Neural cell (in vitro differentiated cells): ENCODE measurements around the gene ZDHHC12. TPM values are rescaled to one million over a fixed set of nuclear protein-coding genes. Genes with fewer than 3 reads are reported as not detected.

ENCODE experiments used
- H2AFZ ChIP-seq: fragments of 200-600, 300-800 bp; sonication (generic), shearing (Covaris generic); 2 replicates; pipeline ENCODE4 v1.6.0; 2014; ENCODE audit warnings: low read depth, mild to moderate bottlenecking, antibody characterized with exemption, low read length, moderate library complexity
- H3F3A ChIP-seq: fragments of 200-600 bp; shearing (Covaris generic); 2 replicates; pipeline ENCODE4 v1.6.1; 2016; ENCODE audit warnings: mild to moderate bottlenecking, moderate library complexity, mixed read lengths, antibody characterized with exemption, low read length; ENCODE audit not compliant: insufficient read depth, poor library complexity, severe bottlenecking
- H3K27ac ChIP-seq: fragments of 200-600, 300-800 bp; sonication (generic), shearing (Covaris generic); 2 replicates; pipeline ENCODE4 v1.5.1; 2014; ENCODE audit warnings: mild to moderate bottlenecking, low read length, moderate library complexity
- H3K27me3 ChIP-seq: fragments of 300-800, 200-600 bp; sonication (generic), shearing (Covaris generic); 2 replicates; pipeline ENCODE4 v1.6.0; 2014; ENCODE audit warnings: mild to moderate bottlenecking, low read depth, low read length, moderate library complexity; ENCODE audit not compliant: insufficient read depth
- H3K36me3 ChIP-seq: fragments of 300-800, 200-600 bp; sonication (generic), shearing (Covaris generic); 2 replicates; pipeline ENCODE4 v1.5.1; 2014; ENCODE audit warnings: mild to moderate bottlenecking, antibody characterized with exemption, low read length, moderate library complexity; ENCODE audit not compliant: insufficient read depth
- H3K4me2 ChIP-seq: fragments of 300-800, 200-600 bp; sonication (generic), shearing (Covaris generic); 2 replicates; pipeline ENCODE4 v1.6.0; 2014; ENCODE audit warnings: mild to moderate bottlenecking, low read length
- H3K4me3 ChIP-seq: fragments of 300-800, 200-600 bp; sonication (generic), shearing (Covaris generic); 2 replicates; pipeline ENCODE4 v1.5.1; 2014; ENCODE audit warnings: mild to moderate bottlenecking, low read length, moderate library complexity
- H3K79me2 ChIP-seq: fragments of 200-600 bp; shearing (Covaris generic); replicated peaks from 2 replicates; pipeline ENCODE4 v1.6.0; 2014; ENCODE audit warnings: mild to moderate bottlenecking, low read length, moderate library complexity; ENCODE audit not compliant: insufficient read depth
- H3K9ac ChIP-seq: fragments of 300-800, 200-600 bp; sonication (generic), shearing (Covaris generic); 2 replicates; pipeline ENCODE4 v1.6.1; 2016; ENCODE audit warnings: mild to moderate bottlenecking, low read length, mixed read lengths
- H3K9me2 ChIP-seq: fragments of 200-600 bp; shearing (Covaris generic); 2 replicates; pipeline ENCODE4 v1.6.1; 2016; ENCODE audit warnings: mild to moderate bottlenecking, low read length, mixed read lengths; ENCODE audit not compliant: insufficient read depth
- H3K9me3 ChIP-seq: fragments of 200-600, 300-800 bp; sonication (generic), shearing (Covaris generic); 2 replicates; pipeline ENCODE4 v1.6.1; 2016; ENCODE audit warnings: mild to moderate bottlenecking, mixed run types, low read length, moderate library complexity, mixed read lengths
- H4K20me1 ChIP-seq: fragments of 200-600 bp; shearing (Covaris generic); 2 replicates; pipeline ENCODE4 v1.6.1; 2016; ENCODE audit warnings: mild to moderate bottlenecking, mixed run types; ENCODE audit not compliant: insufficient read depth
- CTCF ChIP-seq: fragments of 450-650 bp; IDR thresholded peaks from 2 replicates; pipeline ENCODE4 v1.5.1; 2014; ENCODE audit warnings: antibody characterized with exemption, mild to moderate bottlenecking, moderate library complexity; ENCODE audit not compliant: poor library complexity, severe bottlenecking
- EP300 ChIP-seq: fragments of 450-650 bp; conservative IDR thresholded peaks from 2 replicates; pipeline ENCODE4 v1.6.1; 2014; ENCODE audit warnings: antibody characterized with exemption, mild to moderate bottlenecking, moderate library complexity; ENCODE audit not compliant: poor library complexity, severe bottlenecking
- MXI1 ChIP-seq: fragments of 450-650 bp; conservative IDR thresholded peaks from 2 replicates; pipeline ENCODE4 v1.6.1; 2014; ENCODE audit warnings: antibody characterized with exemption, mild to moderate bottlenecking; ENCODE audit not compliant: poor library complexity, severe bottlenecking
- POLR2AphosphoS5 ChIP-seq: IDR thresholded peaks from 2 replicates; pipeline ENCODE4 v1.6.1; 2012
- REST ChIP-seq: IDR thresholded peaks from 2 replicates; pipeline ENCODE4 v1.6.1; 2012; ENCODE audit warnings: borderline replicate concordance
- SMC3 ChIP-seq: fragments of 450-650 bp; conservative IDR thresholded peaks from 2 replicates; pipeline ENCODE4 v1.6.1; 2014; ENCODE audit warnings: antibody characterized with exemption, mild to moderate bottlenecking, moderate library complexity; ENCODE audit not compliant: poor library complexity
- TAF1 ChIP-seq: IDR thresholded peaks from 2 replicates; pipeline ENCODE4 v1.6.1; 2012; ENCODE audit warnings: low read depth
- polyA plus RNA-seq: library from polyadenylated mRNA; depleted of rRNA; stranded (reverse); fragments of >200 nt; gene quantifications from 2 replicates; pipeline ENCODE4 v1.2.3, GENCODE V29; 2014

ZDHHC12 gene
- polyA plus RNA-seq, 1 donor from 2014 or later, result 0.09 TPM

- no peaks in the 10 kb centered on the region for H4K20me1 ChIP-seq
- H3K9me3 ChIP-seq, result no peaks in the 10 kb centered on the region
- H3K27ac ChIP-seq, result no peak overlapping the region
- H3F3A ChIP-seq, result no peaks in the 10 kb centered on the region
- TF ChIP-seq SMC3, result no peak
- TF ChIP-seq REST, result no peak
- TF ChIP-seq CTCF, result no peak
- no peak for TF ChIP-seq EP300
- TF ChIP-seq POLR2AphosphoS5, result no peak
- no peak for TF ChIP-seq TAF1
- H3K9me2 ChIP-seq, result no peaks in the 10 kb centered on the region
- no peak overlapping the region for H3K9ac ChIP-seq
- no peak overlapping the region for H2AFZ ChIP-seq
- H3K79me2 ChIP-seq, result no peaks in the 10 kb centered on the region
- H3K4me2 ChIP-seq, result no peak overlapping the region
- no peaks in the 10 kb centered on the region for H3K27me3 ChIP-seq
- H3K36me3 ChIP-seq, result no peaks in the 10 kb centered on the region
- H3K4me3 ChIP-seq, result no peak overlapping the region
Observed at GRCh38 chr9:128713941-128714573, 9.9 kb downstream of the ZDHHC12 start.

DNA sequence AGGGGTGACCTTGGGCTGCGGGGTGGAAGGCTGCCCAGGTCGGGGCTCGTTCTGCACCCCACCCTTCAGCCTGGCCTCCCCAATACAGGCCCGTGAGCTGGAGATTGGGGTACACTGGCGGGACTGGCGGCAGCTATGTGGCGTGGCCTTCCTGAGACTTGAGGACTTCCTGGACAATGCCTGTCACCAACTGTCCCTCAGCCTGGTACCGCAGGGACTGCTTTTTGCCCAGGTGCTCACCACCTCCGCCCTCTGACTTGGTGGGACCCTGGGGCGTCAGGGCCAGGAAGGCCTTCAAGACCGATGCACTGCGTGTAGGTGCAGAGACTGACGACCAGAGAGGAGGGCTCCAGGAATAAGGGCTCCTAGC is 10.5 kb downstream of the ZDHHC12 start:
- H3K79me2 ChIP-seq, result no peaks in the 10 kb centered on the region
- no peak overlapping the region for H3K9ac ChIP-seq
- H3K4me3 ChIP-seq, result no peak overlapping the region
- H3K27me3 ChIP-seq, result no peaks in the 10 kb centered on the region
- no peaks in the 10 kb centered on the region for H4K20me1 ChIP-seq
- no peaks in the 10 kb centered on the region for H3K9me2 ChIP-seq
- no peaks in the 10 kb centered on the region for H3K9me3 ChIP-seq
- no peaks in the 10 kb centered on the region for H3K36me3 ChIP-seq
- no peak overlapping the region for H3K4me2 ChIP-seq
- H3K27ac ChIP-seq, result no peak overlapping the region
- no peak overlapping the region for H2AFZ ChIP-seq
- no peaks in the 10 kb centered on the region for H3F3A ChIP-seq
- TF ChIP-seq MXI1, result no peak
- TF ChIP-seq POLR2AphosphoS5, result no peak
- TF ChIP-seq TAF1, result no peak
- TF ChIP-seq REST, result no peak
